Activated CD8-positive, alpha-beta T cell treated with anti-CD3 and anti-CD28 coated beads for 36 hours (primary cell): ENCODE data around the gene CD274. TPM values are rescaled to one million over a fixed set of nuclear protein-coding genes. Genes with fewer than 3 reads are reported as not detected.
A peak's percentile ranks its signal among the peaks of the same experiment; 100 is the strongest.

Source experiments
- ATAC-seq: fragments of 200-7000 bp; cut with Tn5 transposase; one replicate; pipeline ENCODE4 v1.10.0; 2021; ENCODE audit warnings: mild to moderate bottlenecking, moderate library complexity
- CTCF ChIA-PET: fragments of 350-600 bp; sonication (Branson Sonifier 250); formaldehyde crosslinking; loops from one replicate; lab custom pipeline; 2021; ENCODE audit warnings: antibody characterized with exemption; lab: Charles Lee
- POLR2A ChIA-PET: fragments of 350-600 bp; sonication (Branson Sonifier 250); formaldehyde crosslinking; loops from one replicate; lab custom pipeline; 2021; ENCODE audit warnings: antibody characterized with exemption; lab: Charles Lee
- DNase-seq: peaks from one replicate; pipeline ENCODE4 v3.0.0-alpha.2; 2020
- H3K27ac Mint-ChIP-seq: one replicate; pipeline ENCODE4 v1.8.0; 2021; ENCODE audit warnings: mild to moderate bottlenecking, mixed read lengths
- H3K27me3 Mint-ChIP-seq: one replicate; pipeline ENCODE4 v1.8.0; 2021; ENCODE audit warnings: mixed read lengths
- H3K36me3 Mint-ChIP-seq: one replicate; pipeline ENCODE4 v1.8.0; 2021; ENCODE audit warnings: low read depth, mixed read lengths
- H3K4me1 Mint-ChIP-seq: one replicate; pipeline ENCODE4 v1.8.0; 2021; ENCODE audit warnings: low read depth, mixed read lengths
- H3K4me3 Mint-ChIP-seq: one replicate; pipeline ENCODE4 v1.8.0; 2021; ENCODE audit warnings: mild to moderate bottlenecking, moderate library complexity, mixed read lengths
- H3K9me3 Mint-ChIP-seq: one replicate; pipeline ENCODE4 v1.8.0; 2021; ENCODE audit warnings: mixed read lengths
- CTCF ChIP-seq: fragments of 200-600 bp; IDR thresholded peaks from one replicate; pipeline ENCODE4 v1.8.0; 2022; ENCODE audit warnings: antibody characterized with exemption, mild to moderate bottlenecking
- intact Hi-C: fragments of 100-400 bp; cut with micrococcal nuclease; formaldehyde crosslinking; loops from one replicate; pipeline ENCODE4 v1.10.0; 2022
- total RNA-seq, 2 experiments: library from RNA; stranded (reverse); gene quantifications; one replicate each; pipeline ENCODE4 v1.2.3, GENCODE V29; 2021

The CD274 gene
- total RNA-seq, 2 experiments from 2014 or later: 12.2 to 13.7 TPM

GRCh38 chr9:5448461-5449435 is 1.6 kb upstream of the CD274 start:
- peaks cover 63% of the 10 kb centered on the region for H3K4me1 Mint-ChIP-seq
- H3K27ac Mint-ChIP-seq: peak overlapping the region; percentile 92
- ATAC-seq (no peak), DNase-seq (no peak)
- no peak for TF ChIP-seq CTCF
- peaks cover 2% of the 10 kb centered on the region for H3K27me3 Mint-ChIP-seq
- ChIA-PET CTCF (interaction anchor here (0.9 to 5.3 kb wide), 8 partner anchors 11 to 700 kb away, joined by 3 to 80 read pairs (median 4); partner anchors contain the start of gene PLGRKT), POLR2A (interaction anchor here (0.9 to 2.1 kb wide), 5 partner anchors 11 to 1922 kb away, joined by 3 to 8 read pairs (median 4); partner anchors contain the start of gene PLGRKT)
- H3K4me3 Mint-ChIP-seq: peak overlapping the region; percentile 93
- H3K36me3 Mint-ChIP-seq: peaks cover 8% of the 10 kb centered on the region
- H3K9me3 Mint-ChIP-seq: no peaks in the 10 kb centered on the region
- intact Hi-C loops: loop anchor here (10.0 kb wide), 1 partner anchor 694 kb away; no protein-coding TSS in a partner anchor

- ChIA-PET CTCF (interaction anchor here (0.9 to 5.3 kb wide), 24 partner anchors 9 to 701 kb away, joined by 3 to 80 read pairs (median 5); partner anchors contain the start of genes PDCD1LG2 and PLGRKT), POLR2A (interaction anchor here (0.9 to 2.1 kb wide), 10 partner anchors 9 to 1923 kb away, joined by 3 to 14 read pairs (median 4); partner anchors contain the start of gene PLGRKT)
- TF ChIP-seq CTCF: no peak
- ATAC-seq (peak; percentile 1), DNase-seq (no peak)
- intact Hi-C loops: loop anchor here (10.0 kb wide), 2 partner anchors 515 to 695 kb away; no protein-coding TSS in a partner anchor
- H3K9me3 Mint-ChIP-seq: no peaks in the 10 kb centered on the region
- H3K27ac Mint-ChIP-seq: peak overlapping the region; percentile 92
- H3K27me3 Mint-ChIP-seq: no peaks in the 10 kb centered on the region
- H3K4me3 Mint-ChIP-seq: peak overlapping the region; percentile 93
- H3K36me3 Mint-ChIP-seq: peaks cover 8% of the 10 kb centered on the region
- H3K4me1 Mint-ChIP-seq: peaks cover 71% of the 10 kb centered on the region
These were observed 602 bp upstream of the CD274 start for GRCh38 chr9:5449521-5450358.

- Mint-ChIP-seq H3K27ac (peak overlapping the region; percentile 84), H3K27me3 (no peaks in the 10 kb centered on the region), H3K36me3 (peaks cover 20% of the 10 kb centered on the region), H3K9me3 (no peaks in the 10 kb centered on the region), H3K4me3 (peak overlapping the region; percentile 93), H3K4me1 (peaks cover 75% of the 10 kb centered on the region)
- ATAC-seq: no peak
- ChIA-PET POLR2A (no interaction called here), CTCF (interaction anchor here (1.5 kb wide), 1 partner anchor 138 kb away, joined by 5 read pairs; no protein-coding TSS in a partner anchor)
- intact Hi-C loops: loop anchor here (10.0 kb wide), 1 partner anchor 517 kb away; no protein-coding TSS in a partner anchor
- TF ChIP-seq CTCF: no peak
- no peak for DNase-seq
These were observed 1.9 kb downstream of the CD274 start for GRCh38 chr9:5452286-5452609.

- CTCF ChIA-PET: interaction anchor here (1.5 kb wide), 1 partner anchor 137 kb away, joined by 5 read pairs; no protein-coding TSS in a partner anchor
- H3K36me3 Mint-ChIP-seq: peaks cover 28% of the 10 kb centered on the region
- intact Hi-C loops: loop anchor here (10.0 kb wide), 1 partner anchor 518 kb away; no protein-coding TSS in a partner anchor
- peaks cover 75% of the 10 kb centered on the region for H3K4me1 Mint-ChIP-seq
- POLR2A ChIA-PET: no interaction called here
- no peak for TF ChIP-seq CTCF
- no peak for DNase-seq
- peak overlapping the region; percentile 84 for H3K27ac Mint-ChIP-seq
- no peak for ATAC-seq
- no peaks in the 10 kb centered on the region for H3K9me3 Mint-ChIP-seq
- peak overlapping the region; percentile 58 for H3K4me3 Mint-ChIP-seq
- H3K27me3 Mint-ChIP-seq: no peaks in the 10 kb centered on the region
These were observed 2.7 kb downstream of the CD274 start for GRCh38 chr9:5453004-5453403.
